HG03280 (cell line): ENCODE data around the gene SIK2.

Experiments used
- ATAC-seq: cut with Tn5 transposase; IDR thresholded peaks from one replicate; pipeline ENCODE4 v1.9.1; 2021; ENCODE audit warnings: mild to moderate bottlenecking, moderate library complexity; ENCODE audit not compliant: unreplicated experiment

SIK2 gene

GRCh38 chr11:111581341-111581740 lies 20.9 kb upstream of the SIK2 start:
- ATAC-seq: no peak

- ATAC-seq: no peak
Observed at GRCh38 chr11:111582163-111582562, 20.1 kb upstream of the SIK2 start.

- no peak for ATAC-seq
Observed at GRCh38 chr11:111582881-111583280, 19.4 kb upstream of the SIK2 start.

- no peak for ATAC-seq
Observed at GRCh38 chr11:111585371-111585770, 16.9 kb upstream of the SIK2 start.

GRCh38 chr11:111586388-111586831 lies 15.8 kb upstream of the SIK2 start:
- ATAC-seq: peak; percentile 61

- ATAC-seq: no peak
Observed at GRCh38 chr11:111589114-111589513, 13.1 kb upstream of the SIK2 start.

- ATAC-seq: no peak
Observed at GRCh38 chr11:111589886-111590499, 12.3 kb upstream of the SIK2 start.

- ATAC-seq: no peak
Observed at GRCh38 chr11:111591187-111591960, 10.9 kb upstream of the SIK2 start.

GRCh38 chr11:111592491-111592890 lies 9.8 kb upstream of the SIK2 start:
- ATAC-seq: no peak

GRCh38 chr11:111596319-111596718 lies 5.9 kb upstream of the SIK2 start:
- ATAC-seq: no peak

GRCh38 chr11:111598148-111598547 lies 4.1 kb upstream of the SIK2 start:
- no peak for ATAC-seq

GRCh38 chr11:111598559-111598958 lies 3.7 kb upstream of the SIK2 start:
- no peak for ATAC-seq

GRCh38 chr11:111601636-111601978 lies 642 bp upstream of the SIK2 start:
- ATAC-seq: no peak

GRCh38 chr11:111602865-111603610 lies 789 bp downstream of the SIK2 start:
- no peak for ATAC-seq

GRCh38 chr11:111603611-111604130 lies 1.4 kb downstream of the SIK2 start:
- ATAC-seq: no peak

- no peak for ATAC-seq
Observed at GRCh38 chr11:111604392-111605009, 2.3 kb downstream of the SIK2 start.

- no peak for ATAC-seq
Observed at GRCh38 chr11:111605681-111606080, 3.4 kb downstream of the SIK2 start.

- ATAC-seq: no peak
Observed at GRCh38 chr11:111606986-111607385, 4.7 kb downstream of the SIK2 start.

GRCh38 chr11:111607751-111608150 lies 5.5 kb downstream of the SIK2 start:
- no peak for ATAC-seq

GRCh38 chr11:111612224-111612623 lies 10.0 kb downstream of the SIK2 start:
- ATAC-seq: no peak

- no peak for ATAC-seq
Observed at GRCh38 chr11:111617286-111617685, 15.0 kb downstream of the SIK2 start.
